Activated CD4-positive, alpha-beta memory T cell treated with anti-CD3 and anti-CD28 coated beads for 36 hours (primary cell): ENCODE measurements around the gene CSF3R. TPM values are rescaled to one million over a fixed set of nuclear protein-coding genes. Genes with fewer than 3 reads are reported as not detected.

Source experiments
- CTCF ChIA-PET: fragments of 350-600 bp; sonication (Branson Sonifier 250); formaldehyde crosslinking; loops from one replicate; lab custom pipeline; 2021; ENCODE audit warnings: antibody characterized with exemption, inconsistent platforms; lab: Charles Lee
- POLR2A ChIA-PET: fragments of 350-600 bp; sonication (Branson Sonifier 250); formaldehyde crosslinking; loops from one replicate; lab custom pipeline; 2021; ENCODE audit warnings: antibody characterized with exemption; lab: Charles Lee
- DNase-seq: peaks from one replicate; pipeline ENCODE4 v3.0.0-alpha.2; 2020
- H3K27ac Mint-ChIP-seq: one replicate; pipeline ENCODE4 v1.8.0; 2021; ENCODE audit warnings: mixed read lengths
- H3K27me3 Mint-ChIP-seq: one replicate; pipeline ENCODE4 v1.8.0; 2021; ENCODE audit warnings: mixed read lengths
- H3K36me3 Mint-ChIP-seq: one replicate; pipeline ENCODE4 v1.8.0; 2021; ENCODE audit warnings: mixed read lengths
- H3K4me1 Mint-ChIP-seq: one replicate; pipeline ENCODE4 v1.8.0; 2021; ENCODE audit warnings: low read depth, mixed read lengths
- H3K4me3 Mint-ChIP-seq: one replicate; pipeline ENCODE4 v1.8.0; 2021; ENCODE audit warnings: mild to moderate bottlenecking, mixed read lengths
- H3K9me3 Mint-ChIP-seq: one replicate; pipeline ENCODE4 v1.8.0; 2021; ENCODE audit warnings: mixed read lengths
- intact Hi-C: fragments of 100-400 bp; cut with micrococcal nuclease; formaldehyde crosslinking; loops from one replicate; pipeline ENCODE4 v1.15.1; 2023
- total RNA-seq, 2 experiments: library from RNA; stranded (reverse); gene quantifications; one replicate each; pipeline ENCODE4 v1.2.3, GENCODE V29; 2021

Gene CSF3R
- total RNA-seq, 2 experiments from 2014 or later: not detected

GRCh38 chr1:36475910-36476604, 6.7 kb downstream of the CSF3R start:
- H3K9me3 Mint-ChIP-seq: no peaks in the 10 kb centered on the region
- DNase-seq: no peak
- H3K36me3 Mint-ChIP-seq: no peaks in the 10 kb centered on the region
- H3K27ac Mint-ChIP-seq: no peak overlapping the region
- peaks cover 6% of the 10 kb centered on the region for H3K4me1 Mint-ChIP-seq
- no peaks in the 10 kb centered on the region for H3K27me3 Mint-ChIP-seq
- CTCF ChIA-PET: interaction anchor here (1.2 to 1.9 kb wide), 2 partner anchors 11 to 41 kb away, joined by 5 to 7 read pairs; partner anchors contain the start of gene MRPS15
- intact Hi-C loops: loop anchor here (2.0 kb wide), 1 partner anchor 17 kb away; no protein-coding TSS in a partner anchor
- H3K4me3 Mint-ChIP-seq: no peak overlapping the region
- POLR2A ChIA-PET: no interaction called here

GRCh38 chr1:36475341-36475740, 7.4 kb downstream of the CSF3R start:
- POLR2A ChIA-PET: interaction anchor here (1.1 kb wide), 1 partner anchor 10 kb away, joined by 3 read pairs; no protein-coding TSS in a partner anchor
- peaks cover 6% of the 10 kb centered on the region for H3K4me1 Mint-ChIP-seq
- intact Hi-C loops: loop anchor here (2.0 kb wide), 1 partner anchor 17 kb away; no protein-coding TSS in a partner anchor
- no peak for DNase-seq
- no peaks in the 10 kb centered on the region for H3K9me3 Mint-ChIP-seq
- no peaks in the 10 kb centered on the region for H3K27me3 Mint-ChIP-seq
- H3K4me3 Mint-ChIP-seq: no peak overlapping the region
- H3K27ac Mint-ChIP-seq: no peak overlapping the region
- CTCF ChIA-PET: interaction anchor here (1.2 to 1.9 kb wide), 2 partner anchors 11 to 41 kb away, joined by 5 to 7 read pairs; partner anchors contain the start of gene MRPS15
- H3K36me3 Mint-ChIP-seq: no peaks in the 10 kb centered on the region

- no peak overlapping the region for H3K4me3 Mint-ChIP-seq
- H3K27me3 Mint-ChIP-seq: no peaks in the 10 kb centered on the region
- intact Hi-C loops: no loop called here
- ChIA-PET CTCF (no interaction called here), POLR2A (no interaction called here)
- no peaks in the 10 kb centered on the region for H3K36me3 Mint-ChIP-seq
- H3K9me3 Mint-ChIP-seq: no peaks in the 10 kb centered on the region
- peaks cover 6% of the 10 kb centered on the region for H3K4me1 Mint-ChIP-seq
- no peak for DNase-seq
- no peak overlapping the region for H3K27ac Mint-ChIP-seq
Observed at GRCh38 chr1:36472656-36473055, 10.1 kb downstream of the CSF3R start.

GRCh38 chr1:36471830-36472641, 10.7 kb downstream of the CSF3R start:
- H3K27ac Mint-ChIP-seq: no peak overlapping the region
- H3K4me1 Mint-ChIP-seq: peaks cover 6% of the 10 kb centered on the region
- POLR2A ChIA-PET: no interaction called here
- H3K4me3 Mint-ChIP-seq: no peak overlapping the region
- CTCF ChIA-PET: no interaction called here
- no peaks in the 10 kb centered on the region for H3K9me3 Mint-ChIP-seq
- no peaks in the 10 kb centered on the region for H3K36me3 Mint-ChIP-seq
- no peaks in the 10 kb centered on the region for H3K27me3 Mint-ChIP-seq
- intact Hi-C loops: no loop called here
- no peak for DNase-seq

- Mint-ChIP-seq H3K4me3 (no peak overlapping the region), H3K27ac (no peak overlapping the region), H3K36me3 (no peaks in the 10 kb centered on the region), H3K27me3 (no peaks in the 10 kb centered on the region), H3K9me3 (no peaks in the 10 kb centered on the region), H3K4me1 (peaks cover 9% of the 10 kb centered on the region)
- ChIA-PET POLR2A (no interaction called here), CTCF (interaction anchor here (0.5 to 1.5 kb wide), 2 partner anchors 48 to 1223 kb away, joined by 3 to 6 read pairs; no protein-coding TSS in a partner anchor)
- intact Hi-C loops: no loop called here
- DNase-seq: no peak
Observed at GRCh38 chr1:36469163-36469562, 13.6 kb downstream of the CSF3R start.

GRCh38 chr1:36467700-36468455, 14.8 kb downstream of the CSF3R start:
- ChIA-PET POLR2A (no interaction called here), CTCF (no interaction called here)
- no peak overlapping the region for H3K27ac Mint-ChIP-seq
- no peak overlapping the region for H3K4me3 Mint-ChIP-seq
- H3K4me1 Mint-ChIP-seq: peaks cover 14% of the 10 kb centered on the region
- intact Hi-C loops: no loop called here
- no peaks in the 10 kb centered on the region for H3K27me3 Mint-ChIP-seq
- no peak for DNase-seq
- H3K36me3 Mint-ChIP-seq: peaks cover 3% of the 10 kb centered on the region
- H3K9me3 Mint-ChIP-seq: no peaks in the 10 kb centered on the region

GRCh38 chr1:36467027-36467410, 15.7 kb downstream of the CSF3R start:
- CTCF ChIA-PET: no interaction called here
- no peak for DNase-seq
- peaks cover 20% of the 10 kb centered on the region for H3K4me1 Mint-ChIP-seq
- H3K9me3 Mint-ChIP-seq: no peaks in the 10 kb centered on the region
- no peak overlapping the region for H3K4me3 Mint-ChIP-seq
- H3K27ac Mint-ChIP-seq: no peak overlapping the region
- H3K27me3 Mint-ChIP-seq: no peaks in the 10 kb centered on the region
- peaks cover 7% of the 10 kb centered on the region for H3K36me3 Mint-ChIP-seq
- POLR2A ChIA-PET: interaction anchor here (1.1 kb wide), 1 partner anchor 16 kb away, joined by 3 read pairs; the partner anchor contains the start of gene OSCP1
- intact Hi-C loops: no loop called here

- H3K27ac Mint-ChIP-seq: no peak overlapping the region
- peaks cover 20% of the 10 kb centered on the region for H3K4me1 Mint-ChIP-seq
- DNase-seq: no peak
- H3K36me3 Mint-ChIP-seq: peaks cover 8% of the 10 kb centered on the region
- ChIA-PET CTCF (no interaction called here), POLR2A (interaction anchor here (1.1 kb wide), 1 partner anchor 16 kb away, joined by 3 read pairs; the partner anchor contains the start of gene OSCP1)
- H3K9me3 Mint-ChIP-seq: no peaks in the 10 kb centered on the region
- H3K27me3 Mint-ChIP-seq: no peaks in the 10 kb centered on the region
- intact Hi-C loops: no loop called here
- no peak overlapping the region for H3K4me3 Mint-ChIP-seq
Observed at GRCh38 chr1:36466370-36467026, 16.2 kb downstream of the CSF3R start.

- Mint-ChIP-seq H3K27me3 (no peaks in the 10 kb centered on the region), H3K4me1 (peaks cover 23% of the 10 kb centered on the region), H3K9me3 (no peaks in the 10 kb centered on the region), H3K4me3 (no peak overlapping the region), H3K27ac (no peak overlapping the region), H3K36me3 (peaks cover 11% of the 10 kb centered on the region)
- intact Hi-C loops: no loop called here
- ChIA-PET CTCF (interaction anchor here (0.7 to 2.1 kb wide), 2 partner anchors 10 to 218 kb away, joined by 4 to 5 read pairs; no protein-coding TSS in a partner anchor), POLR2A (interaction anchor here (0.6 to 1.1 kb wide), 3 partner anchors 9 to 1216 kb away, joined by 3 read pairs; partner anchors contain the start of gene OSCP1)
- DNase-seq: no peak
Observed at GRCh38 chr1:36465731-36466369, 16.9 kb downstream of the CSF3R start.

GRCh38 chr1:36464605-36465393, 17.9 kb downstream of the CSF3R start:
- H3K4me1 Mint-ChIP-seq: peaks cover 24% of the 10 kb centered on the region
- DNase-seq: no peak
- ChIA-PET CTCF (interaction anchor here (1.0 to 2.1 kb wide), 2 partner anchors 11 to 30 kb away, joined by 3 to 5 read pairs; no protein-coding TSS in a partner anchor), POLR2A (interaction anchor here (0.6 to 2.7 kb wide), 8 partner anchors 9 to 1050 kb away, joined by 3 to 23 read pairs (median 4); partner anchors contain the start of genes LSM10, MEAF6 and OSCP1)
- H3K27ac Mint-ChIP-seq: peak overlapping the region; percentile 95
- H3K36me3 Mint-ChIP-seq: peaks cover 15% of the 10 kb centered on the region
- H3K9me3 Mint-ChIP-seq: no peaks in the 10 kb centered on the region
- no peaks in the 10 kb centered on the region for H3K27me3 Mint-ChIP-seq
- H3K4me3 Mint-ChIP-seq: peak overlapping the region; percentile 99
- intact Hi-C loops: loop anchor here (1.0 kb wide), 2 partner anchors 10 to 14 kb away; partner anchors contain the start of gene OSCP1
